ENCODE data around the gene GDI1.
A peak's percentile ranks its signal among the peaks of the same experiment; 100 is the strongest.

Gene GDI1

DNA sequence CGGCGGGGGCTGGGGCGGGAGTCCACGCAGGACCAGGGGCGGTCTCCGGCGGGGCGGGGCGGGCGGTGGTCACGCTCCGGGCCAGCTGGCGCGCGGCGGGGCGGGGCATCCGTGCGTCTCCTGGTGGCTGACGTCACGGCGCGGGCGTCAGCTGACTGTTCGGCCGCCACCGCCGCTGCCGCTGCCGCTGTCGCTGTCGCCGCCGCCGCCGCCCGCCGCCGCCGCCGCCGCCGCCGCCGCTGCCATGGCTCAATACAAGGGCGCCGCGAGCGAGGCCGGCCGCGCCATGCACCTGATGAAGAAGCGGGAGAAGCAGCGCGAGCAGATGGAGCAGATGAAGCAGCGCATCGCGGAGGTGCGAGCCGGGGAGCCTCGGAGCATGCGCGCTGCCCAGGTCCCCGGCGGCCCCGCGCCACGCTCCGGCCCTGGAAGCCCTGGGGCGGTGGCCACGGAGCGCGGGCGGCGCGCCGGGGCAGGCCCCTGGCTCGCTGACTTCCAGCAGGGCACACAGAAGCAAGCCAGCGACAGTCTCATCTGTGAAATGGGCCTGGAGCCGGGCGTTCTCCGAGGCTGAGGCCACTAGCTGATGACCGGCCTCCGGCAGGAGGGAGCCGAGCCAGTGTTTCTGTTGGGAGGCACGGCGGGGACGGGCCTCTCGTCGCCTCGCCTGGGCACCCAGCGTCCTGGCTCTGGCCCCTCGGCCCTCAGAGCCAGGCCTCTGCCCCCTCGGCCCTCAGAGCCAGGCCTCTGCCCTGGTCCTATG, 7.2 kb downstream of the GDI1 start, which contains the start of gene FAM50A:
Gene FAM50A (plus strand): TSS at position 150 of the 763 bp plus-strand sequence. CDS start 95 bp downstream, at position 245.
- H3K27me3 ChIP-seq (ENCODE audit: control insufficient read depth, insufficient read depth, low read length): no peaks in the 10 kb centered on the region
- H3K9me3 ChIP-seq (ENCODE audit: control insufficient read depth, low read length): no peaks in the 10 kb centered on the region
- no peaks in the 10 kb centered on the region for H3K36me3 ChIP-seq (ENCODE audit: control insufficient read depth, insufficient read depth, low read length)
- H3K4me3 ChIP-seq (ENCODE audit: low read length): peak within 1 kb of the TSS; percentile 25
- H3K9ac ChIP-seq (ENCODE audit: low read length): peak within 1 kb of the TSS; percentile 75
- H3K4me1 ChIP-seq (ENCODE audit: control insufficient read depth, insufficient read depth, low read length): peaks cover 7% of the 10 kb centered on the region

DNA sequence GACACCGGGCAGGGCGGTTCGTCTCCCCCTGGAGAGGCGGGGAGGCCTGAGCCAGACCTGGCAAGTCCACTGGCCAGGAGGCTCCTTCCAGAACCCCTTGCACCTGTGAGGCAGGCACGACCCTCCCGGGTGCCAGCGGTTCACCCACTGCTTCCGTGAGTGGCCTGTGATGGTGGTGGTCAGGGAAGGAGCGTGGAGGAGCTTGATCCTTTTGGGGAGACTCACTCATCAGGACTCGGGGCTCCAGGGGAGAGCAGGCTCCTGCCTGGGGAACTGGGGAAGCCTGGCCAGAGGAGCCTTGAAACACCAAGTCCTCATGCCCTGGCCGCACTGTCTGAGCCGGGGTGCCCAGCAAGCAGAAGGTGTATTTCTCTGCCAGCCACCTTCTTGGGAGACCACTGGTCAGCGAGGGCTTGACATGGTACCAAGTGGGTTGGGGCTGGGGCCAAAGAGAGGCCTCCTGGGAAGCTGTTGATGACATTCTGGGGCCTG, 7.8 kb downstream of the GDI1 start:
- H3K4me1 ChIP-seq (ENCODE audit: control insufficient read depth, insufficient read depth, low read length): peaks cover 7% of the 10 kb centered on the region
- peak overlapping the region; percentile 25 for H3K4me3 ChIP-seq (ENCODE audit: low read length)
- no peaks in the 10 kb centered on the region for H3K36me3 ChIP-seq (ENCODE audit: control insufficient read depth, insufficient read depth, low read length)
- H3K9ac ChIP-seq (ENCODE audit: low read length): peak overlapping the region; percentile 75
- no peaks in the 10 kb centered on the region for H3K27me3 ChIP-seq (ENCODE audit: control insufficient read depth, insufficient read depth, low read length)
- no peaks in the 10 kb centered on the region for H3K9me3 ChIP-seq (ENCODE audit: control insufficient read depth, low read length)

DNA sequence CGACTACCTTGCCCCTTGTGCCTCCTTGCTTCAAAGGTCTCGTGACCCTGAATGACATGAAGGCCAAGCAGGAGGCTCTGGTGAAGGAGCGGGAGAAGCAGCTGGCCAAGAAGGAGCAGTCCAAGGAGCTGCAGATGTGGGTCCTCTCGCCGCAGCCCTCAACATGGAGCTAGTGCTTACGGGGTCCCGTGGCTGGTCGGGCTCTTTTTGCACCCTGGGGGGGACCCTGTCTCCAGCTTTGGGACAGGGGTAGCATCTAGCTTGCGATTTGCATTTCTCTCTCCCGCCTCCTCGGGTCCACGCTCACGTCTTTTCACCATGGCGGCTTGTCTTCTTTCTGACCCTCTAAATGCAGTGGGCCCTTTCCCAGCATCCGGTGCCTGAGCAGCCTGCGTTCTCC, 8.8 kb downstream of the GDI1 start:
- peaks cover 7% of the 10 kb centered on the region for H3K4me1 ChIP-seq (ENCODE audit: control insufficient read depth, insufficient read depth, low read length)
- H3K36me3 ChIP-seq (ENCODE audit: control insufficient read depth, insufficient read depth, low read length): no peaks in the 10 kb centered on the region
- no peak overlapping the region for H3K4me3 ChIP-seq (ENCODE audit: low read length)
- no peak overlapping the region for H3K9ac ChIP-seq (ENCODE audit: low read length)
- H3K27me3 ChIP-seq (ENCODE audit: control insufficient read depth, insufficient read depth, low read length): no peaks in the 10 kb centered on the region
- no peaks in the 10 kb centered on the region for H3K9me3 ChIP-seq (ENCODE audit: control insufficient read depth, low read length)

DNA sequence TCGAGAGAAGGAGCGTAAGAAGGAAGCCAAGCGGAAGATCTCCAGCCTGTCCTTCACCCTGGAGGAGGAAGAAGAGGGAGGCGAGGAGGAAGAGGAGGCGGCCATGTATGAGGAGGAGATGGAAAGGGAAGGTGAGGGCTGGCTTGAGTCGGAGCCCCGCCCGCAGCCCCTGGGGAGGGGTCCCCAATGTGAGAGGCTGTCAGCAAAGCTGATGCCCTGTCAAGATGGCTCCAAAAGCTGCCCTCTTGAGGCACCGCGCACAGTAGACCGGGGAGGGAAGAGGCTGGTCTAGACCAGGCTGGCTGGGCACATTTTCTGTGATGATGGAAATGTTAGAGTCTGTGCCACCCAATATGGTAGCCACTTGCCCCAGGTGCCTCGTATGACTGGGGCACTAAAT, 9.5 kb downstream of the GDI1 start:
- no peaks in the 10 kb centered on the region for H3K9me3 ChIP-seq (ENCODE audit: control insufficient read depth, low read length)
- H3K9ac ChIP-seq (ENCODE audit: low read length): no peak overlapping the region
- peaks cover 7% of the 10 kb centered on the region for H3K4me1 ChIP-seq (ENCODE audit: control insufficient read depth, insufficient read depth, low read length)
- no peaks in the 10 kb centered on the region for H3K27me3 ChIP-seq (ENCODE audit: control insufficient read depth, insufficient read depth, low read length)
- no peak overlapping the region for H3K4me3 ChIP-seq (ENCODE audit: low read length)
- no peaks in the 10 kb centered on the region for H3K36me3 ChIP-seq (ENCODE audit: control insufficient read depth, insufficient read depth, low read length)

DNA sequence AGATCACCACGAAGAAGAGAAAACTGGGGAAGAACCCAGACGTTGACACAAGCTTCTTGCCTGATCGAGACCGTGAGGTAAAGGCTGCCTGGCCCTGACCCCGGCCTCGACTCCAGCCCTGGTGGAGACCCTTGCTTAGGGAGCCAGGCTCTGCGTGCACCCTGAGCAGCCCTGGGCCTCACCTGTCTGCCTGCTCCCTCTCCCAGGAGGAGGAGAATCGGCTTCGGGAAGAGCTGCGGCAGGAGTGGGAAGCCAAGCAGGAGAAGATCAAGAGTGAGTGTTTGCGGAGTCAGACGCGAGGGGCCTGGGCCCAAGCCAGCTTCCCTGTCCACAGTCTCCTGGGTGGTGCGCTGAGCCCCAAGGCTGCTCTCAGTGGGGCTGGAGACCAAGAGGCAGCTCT, 11.5 kb downstream of the GDI1 start:
- Histone ChIP-seq H3K27me3 (ENCODE audit: control insufficient read depth, insufficient read depth, low read length) (no peaks in the 10 kb centered on the region), H3K36me3 (ENCODE audit: control insufficient read depth, insufficient read depth, low read length) (no peaks in the 10 kb centered on the region), H3K9me3 (ENCODE audit: control insufficient read depth, low read length) (no peaks in the 10 kb centered on the region), H3K9ac (ENCODE audit: low read length) (no peak overlapping the region), H3K4me3 (ENCODE audit: low read length) (no peak overlapping the region), H3K4me1 (ENCODE audit: control insufficient read depth, insufficient read depth, low read length) (peaks cover 7% of the 10 kb centered on the region)

DNA sequence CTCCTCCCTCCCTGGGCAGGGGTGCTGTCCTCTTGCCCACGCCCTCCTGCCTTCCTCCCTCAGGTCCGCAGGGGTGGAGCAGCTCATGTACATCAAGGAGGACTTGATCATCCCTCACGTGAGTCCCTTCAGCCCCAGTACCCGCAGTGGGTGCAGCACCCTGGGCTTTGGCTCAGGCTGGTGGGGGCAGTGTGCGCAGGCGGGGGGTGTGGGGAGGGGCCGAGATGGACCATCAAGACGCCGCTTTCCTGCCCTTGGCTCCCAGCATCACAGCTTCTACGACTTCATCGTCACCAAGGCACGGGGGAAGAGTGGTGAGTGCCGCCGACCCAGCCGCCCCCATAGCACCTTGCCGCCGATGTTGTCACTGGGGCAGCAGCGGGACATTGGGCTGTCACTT, 12.7 kb downstream of the GDI1 start:
- no peaks in the 10 kb centered on the region for H3K9me3 ChIP-seq (ENCODE audit: control insufficient read depth, low read length)
- H3K36me3 ChIP-seq (ENCODE audit: control insufficient read depth, insufficient read depth, low read length): no peaks in the 10 kb centered on the region
- H3K9ac ChIP-seq (ENCODE audit: low read length): no peak overlapping the region
- no peak overlapping the region for H3K4me3 ChIP-seq (ENCODE audit: low read length)
- no peaks in the 10 kb centered on the region for H3K27me3 ChIP-seq (ENCODE audit: control insufficient read depth, insufficient read depth, low read length)
- peaks cover 7% of the 10 kb centered on the region for H3K4me1 ChIP-seq (ENCODE audit: control insufficient read depth, insufficient read depth, low read length)

DNA sequence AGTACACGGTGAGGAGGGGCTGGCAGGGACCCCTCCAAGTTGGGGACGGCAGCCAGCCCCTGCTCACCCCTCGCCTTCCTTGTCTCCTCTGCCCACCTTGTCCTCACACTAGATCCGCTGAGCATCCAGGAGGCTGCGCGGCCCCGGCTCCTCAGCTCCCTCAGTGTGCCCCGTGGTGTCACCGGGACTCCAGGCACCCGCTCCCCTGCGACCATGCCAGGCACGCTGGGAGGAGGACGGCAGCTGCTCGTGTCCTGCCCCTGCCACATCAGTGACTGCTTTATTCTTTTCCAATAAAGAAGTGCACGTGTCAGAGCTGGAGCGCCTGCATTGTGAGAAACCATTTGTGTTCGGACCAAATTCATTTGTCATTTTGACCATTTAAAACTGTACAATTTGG, 13.4 kb downstream of the GDI1 start:
- no peak overlapping the region for H3K4me3 ChIP-seq (ENCODE audit: low read length)
- no peaks in the 10 kb centered on the region for H3K4me1 ChIP-seq (ENCODE audit: control insufficient read depth, insufficient read depth, low read length)
- no peaks in the 10 kb centered on the region for H3K27me3 ChIP-seq (ENCODE audit: control insufficient read depth, insufficient read depth, low read length)
- no peaks in the 10 kb centered on the region for H3K9me3 ChIP-seq (ENCODE audit: control insufficient read depth, low read length)
- H3K9ac ChIP-seq (ENCODE audit: low read length): no peak overlapping the region
- no peaks in the 10 kb centered on the region for H3K36me3 ChIP-seq (ENCODE audit: control insufficient read depth, insufficient read depth, low read length)

DNA sequence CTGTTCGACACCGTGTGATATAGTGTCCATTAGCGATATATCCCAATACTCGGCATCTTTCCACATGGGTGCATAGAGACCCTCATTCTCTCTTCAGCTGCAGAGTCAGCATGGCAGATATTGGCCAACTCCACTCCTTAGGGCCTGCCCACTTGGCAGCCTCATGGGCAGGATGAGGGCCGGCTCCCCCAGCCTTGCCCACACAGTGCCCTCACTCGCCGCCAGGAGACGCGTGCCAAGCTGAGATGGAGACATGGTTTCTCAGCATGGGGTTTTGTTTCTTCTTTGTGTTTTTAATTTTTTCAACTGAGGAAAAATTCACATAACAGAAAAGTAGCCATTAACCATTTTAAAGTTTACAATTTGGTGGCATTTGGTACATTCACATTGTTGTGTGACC, 15.9 kb downstream of the GDI1 start:
- H3K27me3 ChIP-seq (ENCODE audit: control insufficient read depth, insufficient read depth, low read length): no peaks in the 10 kb centered on the region
- H3K36me3 ChIP-seq (ENCODE audit: control insufficient read depth, insufficient read depth, low read length): no peaks in the 10 kb centered on the region
- H3K9ac ChIP-seq (ENCODE audit: low read length): no peak overlapping the region
- no peaks in the 10 kb centered on the region for H3K9me3 ChIP-seq (ENCODE audit: control insufficient read depth, low read length)
- no peaks in the 10 kb centered on the region for H3K4me1 ChIP-seq (ENCODE audit: control insufficient read depth, insufficient read depth, low read length)
- no peak overlapping the region for H3K4me3 ChIP-seq (ENCODE audit: low read length)

DNA sequence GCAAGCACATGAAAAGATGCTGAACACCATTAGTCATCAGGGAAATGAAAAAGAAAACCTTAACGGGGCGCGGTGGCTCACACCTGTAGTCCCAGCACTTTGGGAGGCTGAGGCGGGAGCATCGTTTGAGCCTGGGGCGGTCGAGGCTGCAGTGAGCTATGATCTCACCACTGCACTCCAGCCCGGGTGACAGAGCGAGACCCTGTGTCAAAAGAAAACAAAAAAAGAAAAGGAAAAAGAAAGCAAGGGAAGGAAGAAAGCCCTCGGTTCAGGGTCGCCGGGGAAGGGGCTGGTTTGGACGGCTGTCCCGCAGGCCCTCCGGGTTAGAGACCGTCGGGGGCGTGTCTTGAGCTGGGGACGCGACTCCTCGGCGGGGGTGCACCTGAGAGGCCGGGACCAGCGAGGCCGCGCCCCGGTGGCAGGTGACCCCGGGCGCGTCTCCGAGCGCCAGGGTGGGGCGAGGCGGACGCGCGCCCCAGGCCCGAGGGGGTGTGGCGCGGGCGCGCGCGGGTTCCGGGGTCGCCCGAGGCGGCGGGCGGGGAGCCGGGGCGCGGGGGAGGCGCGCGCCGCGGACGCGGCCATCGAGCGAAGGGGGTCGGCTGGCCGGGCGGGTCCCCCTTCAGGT, 20.6 kb downstream of the GDI1 start:
- H3K4me3 ChIP-seq (ENCODE audit: low read length): no peak overlapping the region
- no peaks in the 10 kb centered on the region for H3K27me3 ChIP-seq (ENCODE audit: control insufficient read depth, insufficient read depth, low read length)
- H3K9me3 ChIP-seq (ENCODE audit: control insufficient read depth, low read length): no peaks in the 10 kb centered on the region
- H3K9ac ChIP-seq (ENCODE audit: low read length): no peak overlapping the region
- H3K36me3 ChIP-seq (ENCODE audit: control insufficient read depth, insufficient read depth, low read length): no peaks in the 10 kb centered on the region
- peaks cover 4% of the 10 kb centered on the region for H3K4me1 ChIP-seq (ENCODE audit: control insufficient read depth, insufficient read depth, low read length)

DNA sequence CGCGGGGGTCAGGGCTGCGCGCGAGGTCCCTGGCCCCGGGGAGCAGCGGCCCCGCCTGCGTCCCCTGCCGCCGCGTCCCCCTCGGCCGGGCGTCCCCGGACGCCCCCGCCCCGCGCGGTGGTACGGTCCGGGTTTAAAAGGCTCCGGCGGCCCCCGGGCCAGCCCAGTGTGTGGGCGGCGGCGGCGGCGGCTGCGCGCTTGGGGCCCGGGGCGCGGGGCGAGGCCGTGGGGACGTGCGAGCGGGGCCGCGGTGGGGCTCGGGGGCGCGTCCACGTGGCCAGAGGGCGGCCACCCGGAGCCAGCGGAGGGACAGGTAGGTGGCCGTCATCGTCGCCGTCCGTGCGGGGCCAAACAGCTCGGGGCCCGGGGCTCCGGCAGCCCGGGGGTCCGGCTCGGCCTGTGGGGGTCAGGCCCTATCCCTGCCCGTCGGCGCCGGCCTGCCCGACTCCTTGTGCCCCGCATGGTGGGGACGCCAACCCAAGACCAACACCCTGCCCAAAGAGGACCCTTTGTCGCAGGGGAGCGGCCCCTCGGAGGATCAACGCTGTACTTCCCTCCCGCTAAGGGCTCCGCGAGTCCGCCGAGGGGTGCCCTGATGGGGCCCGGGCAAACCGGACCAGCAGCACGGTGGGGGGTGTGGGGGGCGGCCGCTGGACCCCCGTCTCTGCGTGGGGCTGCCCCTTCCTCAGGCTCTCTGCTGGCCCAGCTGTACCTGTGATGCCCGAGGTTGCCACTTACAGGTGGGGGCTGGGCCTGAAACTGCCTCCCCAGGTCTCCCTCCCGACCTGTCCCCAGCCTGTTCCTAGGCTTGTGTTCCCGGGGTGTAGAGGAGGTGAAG, 21.4 kb downstream of the GDI1 start, which contains the start of gene PLXNA3:
Gene PLXNA3 (plus strand): TSS at position 166 of the 838 bp plus-strand sequence. CDS start 1,903 bp downstream, outside the sequence.
- Histone ChIP-seq H3K9ac (ENCODE audit: low read length) (peak within 1 kb of the TSS; percentile 55), H3K9me3 (ENCODE audit: control insufficient read depth, low read length) (no peaks in the 10 kb centered on the region), H3K27me3 (ENCODE audit: control insufficient read depth, insufficient read depth, low read length) (no peaks in the 10 kb centered on the region), H3K36me3 (ENCODE audit: control insufficient read depth, insufficient read depth, low read length) (no peaks in the 10 kb centered on the region), H3K4me1 (ENCODE audit: control insufficient read depth, insufficient read depth, low read length) (peaks cover 4% of the 10 kb centered on the region), H3K4me3 (ENCODE audit: low read length) (no peak within 1 kb of the TSS)

DNA sequence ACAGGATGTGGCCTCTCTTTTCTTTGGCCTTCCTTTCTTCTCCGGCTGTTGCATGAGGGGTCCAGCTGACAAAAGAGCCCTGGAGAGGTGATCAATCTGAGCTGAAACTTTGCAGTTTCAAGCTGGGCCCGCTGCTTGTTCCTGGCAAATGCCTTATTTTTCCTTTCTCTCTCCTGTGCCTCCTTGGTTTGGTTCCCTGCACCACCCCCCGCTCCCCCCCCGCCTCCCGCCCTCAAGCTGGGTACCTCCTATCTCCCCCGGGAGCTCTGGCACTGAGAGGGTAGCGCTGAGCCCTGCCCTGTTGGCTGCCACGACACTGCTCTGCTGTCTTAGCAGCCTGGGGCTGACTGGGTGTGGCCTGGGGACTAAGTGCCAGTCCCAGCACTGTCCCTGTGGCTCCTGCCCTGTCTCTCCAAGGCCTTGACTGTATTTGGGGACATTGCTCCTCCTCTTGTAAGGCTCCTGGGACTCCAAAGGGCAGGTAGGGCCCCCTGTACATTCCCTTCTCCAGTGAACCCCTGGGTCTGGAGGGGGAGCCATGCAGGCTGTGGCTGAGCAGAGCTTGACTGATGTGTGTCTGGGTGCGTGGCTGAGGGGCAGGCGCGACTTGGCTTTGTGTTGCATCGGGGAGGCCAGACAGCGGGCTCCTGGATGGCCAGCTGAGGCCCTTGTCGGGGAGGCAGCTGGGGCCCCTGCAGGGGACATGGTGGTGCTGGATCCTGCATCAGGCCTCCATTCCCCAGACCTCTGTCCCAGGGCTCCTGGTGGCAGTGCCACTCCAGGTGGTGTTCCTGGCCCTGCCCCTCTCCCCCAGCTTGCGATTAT, 22.2 kb downstream of the GDI1 start:
- peaks cover 4% of the 10 kb centered on the region for H3K4me1 ChIP-seq (ENCODE audit: control insufficient read depth, insufficient read depth, low read length)
- no peak overlapping the region for H3K4me3 ChIP-seq (ENCODE audit: low read length)
- no peaks in the 10 kb centered on the region for H3K36me3 ChIP-seq (ENCODE audit: control insufficient read depth, insufficient read depth, low read length)
- H3K9me3 ChIP-seq (ENCODE audit: control insufficient read depth, low read length): no peaks in the 10 kb centered on the region
- peak overlapping the region; percentile 55 for H3K9ac ChIP-seq (ENCODE audit: low read length)
- H3K27me3 ChIP-seq (ENCODE audit: control insufficient read depth, insufficient read depth, low read length): no peaks in the 10 kb centered on the region

All from mucosa of stomach (tissue), 1 donor.